GM11168 (cell line): ENCODE results near the gene SETD2.

Source experiments
- in situ Hi-C: fragments of 300-500 bp; cut with MboI; formaldehyde crosslinking; loops from one replicate; pipeline ENCODE4 v1.12.0; 2022; ENCODE audit warnings: low sequenced_read_pairs; ENCODE audit not compliant: unreplicated experiment

SETD2 gene

DNA sequence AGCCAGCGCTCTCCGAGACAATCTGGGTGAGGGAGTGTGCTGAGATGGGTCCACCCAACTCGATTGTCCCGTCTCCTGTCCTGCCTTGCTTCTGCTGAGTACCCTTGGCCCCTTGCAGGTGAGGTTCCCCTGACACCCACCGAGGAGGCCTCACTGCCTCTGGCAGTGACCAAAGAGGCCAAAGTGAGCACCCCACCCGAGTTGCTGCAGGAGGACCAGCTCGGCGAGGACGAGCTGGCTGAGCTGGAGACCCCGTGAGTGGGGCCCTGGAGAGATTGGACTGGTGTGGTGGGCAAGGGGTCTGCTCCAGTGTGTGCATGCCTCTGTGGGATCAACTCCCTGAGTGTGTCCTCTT lies 160.9 kb downstream of the SETD2 start:
- in situ Hi-C loops, result loop anchor here (25.0 kb wide), 1 partner anchor 291 kb away; the partner anchor contains the start of genes PRSS50 and TMIE

DNA sequence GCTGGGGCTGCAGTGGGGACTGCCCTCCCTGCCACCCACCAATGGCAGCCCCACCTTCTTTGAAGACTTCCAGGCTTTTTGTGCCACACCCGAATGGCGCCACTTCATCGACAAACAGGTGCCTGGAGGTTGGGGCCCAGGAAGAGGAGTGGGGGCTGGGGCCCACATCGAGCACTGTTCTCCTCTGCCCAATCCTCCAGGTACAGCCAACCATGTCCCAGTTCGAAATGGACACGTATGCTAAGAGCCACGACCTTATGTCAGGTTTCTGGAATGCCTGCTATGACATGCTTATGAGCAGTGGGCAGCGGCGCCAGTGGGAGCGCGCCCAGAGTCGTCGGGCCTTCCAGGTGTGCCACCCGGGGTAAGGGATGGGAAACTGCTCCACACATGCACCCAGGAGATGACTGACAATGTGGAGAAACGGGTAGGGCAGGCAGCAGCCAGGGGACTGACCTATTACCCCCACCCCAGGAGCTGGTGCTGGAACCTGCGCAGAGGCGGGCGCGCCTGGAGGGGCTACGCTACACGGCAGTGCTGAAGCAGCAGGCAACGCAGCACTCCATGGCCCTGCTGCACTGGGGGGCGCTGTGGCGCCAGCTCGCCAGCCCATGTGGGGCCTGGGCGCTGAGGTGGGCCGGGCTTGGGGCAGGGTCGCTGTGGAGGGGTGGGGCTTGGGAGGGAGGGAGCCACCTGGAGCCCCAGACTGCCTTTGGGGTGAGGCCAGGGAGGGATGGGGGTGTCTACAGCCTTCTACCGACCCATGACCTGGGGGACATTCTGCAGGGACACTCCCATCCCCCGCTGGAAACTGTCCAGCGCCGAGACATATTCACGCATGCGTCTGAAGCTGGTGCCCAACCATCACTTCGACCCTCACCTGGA lies 161.5 kb downstream of the SETD2 start:
- in situ Hi-C loops, result loop anchor here (25.0 kb wide), 1 partner anchor 290 kb away; the partner anchor contains the start of genes PRSS50 and TMIE

DNA sequence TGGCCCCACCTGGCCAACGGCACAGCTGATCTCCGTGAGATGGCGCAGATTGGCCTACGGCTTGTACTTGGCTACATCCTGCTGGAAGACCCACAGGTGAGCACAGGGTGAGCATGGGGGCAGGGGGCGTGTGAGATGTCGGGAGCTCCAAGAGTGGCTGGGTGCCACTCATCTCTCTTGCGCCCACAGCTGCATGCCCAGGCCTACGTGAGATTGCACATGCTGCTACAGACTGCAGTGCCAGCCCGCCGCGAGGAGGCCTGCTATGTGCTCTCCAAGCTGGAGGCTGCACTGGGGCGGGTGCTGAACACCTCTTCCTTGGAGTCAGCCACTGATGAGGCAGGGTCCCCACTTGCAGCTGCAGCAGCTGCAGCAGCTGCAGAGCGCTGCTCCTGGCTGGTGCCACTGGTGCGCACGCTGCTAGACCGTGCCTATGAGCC lies 162.2 kb downstream of the SETD2 start:
- in situ Hi-C loops, result loop anchor here (25.0 kb wide), 1 partner anchor 289 kb away; the partner anchor contains the start of genes PRSS50 and TMIE

DNA sequence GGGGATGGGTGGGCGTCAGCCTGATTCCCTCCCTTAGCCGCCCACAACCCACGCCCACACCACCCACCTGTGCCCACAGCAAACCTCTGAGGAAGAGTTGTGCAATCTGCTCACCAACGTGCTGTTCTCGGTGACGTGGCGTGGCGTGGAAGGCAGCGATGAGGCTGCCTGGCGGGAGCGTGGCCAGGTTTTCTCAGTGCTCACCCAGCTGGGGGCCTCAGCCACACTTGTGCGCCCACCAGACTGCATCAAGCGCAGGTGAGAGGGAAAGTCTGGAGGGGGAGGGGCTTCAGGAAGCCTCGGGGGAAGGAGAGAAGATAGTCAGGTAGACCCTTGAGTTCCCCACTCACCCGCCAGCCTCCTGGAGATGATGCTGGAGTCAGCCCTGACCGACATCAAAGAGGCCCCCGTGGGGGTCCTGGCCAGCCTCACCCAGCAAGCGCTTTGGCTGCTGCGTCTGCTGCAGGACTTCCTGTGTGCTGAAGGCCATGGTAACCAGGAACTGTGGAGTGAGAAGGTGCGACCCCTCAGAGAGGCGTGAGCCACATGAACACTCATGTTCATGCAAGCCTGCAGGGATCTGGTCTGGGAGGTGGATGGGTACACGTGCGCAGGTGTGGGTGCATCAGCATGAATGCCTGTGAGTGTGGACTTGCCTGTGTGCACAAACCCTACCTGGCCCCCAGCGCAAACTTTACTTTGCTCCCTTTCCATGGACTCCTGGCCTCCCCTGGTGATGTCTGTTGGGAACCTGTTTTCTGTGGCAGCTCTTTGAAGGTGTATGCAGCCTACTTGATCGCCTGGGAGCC lies 162.8 kb downstream of the SETD2 start:
- in situ Hi-C loops, result loop anchor here (25.0 kb wide), 1 partner anchor 289 kb away; the partner anchor contains the start of genes PRSS50 and TMIE

DNA sequence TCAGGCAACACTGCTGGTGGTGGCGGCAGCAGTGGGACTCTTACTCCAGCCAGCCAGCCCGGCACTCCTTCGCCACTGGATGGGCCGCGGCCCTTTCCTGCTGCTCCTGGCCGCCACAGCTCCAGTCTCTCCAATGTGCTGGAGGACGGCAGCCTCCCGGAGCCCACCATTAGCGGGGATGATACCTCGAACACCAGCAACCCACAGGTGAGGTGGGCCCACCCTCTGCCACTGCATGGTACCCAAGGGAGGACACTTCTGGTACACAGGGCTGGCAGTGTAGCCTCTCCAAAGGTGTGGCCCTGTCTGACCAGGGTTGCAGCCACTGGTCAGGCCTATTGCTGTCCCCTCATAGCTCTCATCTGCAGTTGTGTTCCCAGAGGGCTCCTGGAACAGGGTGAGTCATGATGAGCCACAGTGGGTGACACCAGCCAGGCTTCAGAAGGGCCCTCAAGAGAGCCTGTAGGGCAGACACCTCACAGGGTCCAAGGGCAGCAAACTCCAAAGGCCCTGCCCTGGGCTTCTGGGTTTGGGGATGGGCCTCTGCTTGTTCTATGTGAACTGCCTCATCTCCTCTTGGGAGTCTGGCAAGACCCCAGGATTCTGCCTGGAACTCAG lies 163.6 kb downstream of the SETD2 start:
- in situ Hi-C loops, result loop anchor here (25.0 kb wide), 1 partner anchor 288 kb away; the partner anchor contains the start of genes PRSS50 and TMIE

DNA sequence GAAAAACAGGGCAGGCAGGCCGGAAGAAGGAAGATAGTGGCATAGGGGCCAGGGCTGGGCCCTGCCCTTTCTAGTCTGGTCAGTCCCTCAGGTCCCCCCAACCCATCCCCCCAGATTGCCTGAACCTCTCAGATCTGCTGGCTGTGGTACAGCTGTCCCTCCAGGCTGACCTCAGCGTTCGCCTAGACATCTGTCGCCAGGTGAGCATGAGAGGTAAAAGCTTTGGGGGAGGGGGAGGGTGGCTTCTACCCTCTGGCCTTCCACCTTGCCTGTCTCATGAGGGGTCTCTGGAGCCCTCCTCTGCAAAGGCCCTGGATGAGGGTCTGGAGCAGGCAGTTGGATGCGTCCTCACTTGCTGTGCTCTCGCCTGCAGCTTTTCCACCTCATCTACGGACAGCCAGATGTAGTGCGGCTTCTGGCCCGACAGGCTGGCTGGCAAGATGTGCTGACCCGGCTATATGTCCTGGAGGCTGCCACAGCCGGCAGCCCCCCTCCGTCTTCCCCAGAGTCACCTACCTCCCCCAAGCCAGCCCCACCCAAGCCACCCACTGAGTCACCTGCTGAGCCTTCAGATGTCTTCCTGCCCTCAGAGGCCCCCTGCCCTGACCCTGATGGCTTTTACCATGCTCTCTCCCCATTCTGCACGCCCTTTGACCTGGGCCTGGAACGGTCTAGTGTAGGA lies 164.3 kb downstream of the SETD2 start:
- in situ Hi-C loops, result loop anchor here (25.0 kb wide), 1 partner anchor 287 kb away; the partner anchor contains the start of genes PRSS50 and TMIE

DNA sequence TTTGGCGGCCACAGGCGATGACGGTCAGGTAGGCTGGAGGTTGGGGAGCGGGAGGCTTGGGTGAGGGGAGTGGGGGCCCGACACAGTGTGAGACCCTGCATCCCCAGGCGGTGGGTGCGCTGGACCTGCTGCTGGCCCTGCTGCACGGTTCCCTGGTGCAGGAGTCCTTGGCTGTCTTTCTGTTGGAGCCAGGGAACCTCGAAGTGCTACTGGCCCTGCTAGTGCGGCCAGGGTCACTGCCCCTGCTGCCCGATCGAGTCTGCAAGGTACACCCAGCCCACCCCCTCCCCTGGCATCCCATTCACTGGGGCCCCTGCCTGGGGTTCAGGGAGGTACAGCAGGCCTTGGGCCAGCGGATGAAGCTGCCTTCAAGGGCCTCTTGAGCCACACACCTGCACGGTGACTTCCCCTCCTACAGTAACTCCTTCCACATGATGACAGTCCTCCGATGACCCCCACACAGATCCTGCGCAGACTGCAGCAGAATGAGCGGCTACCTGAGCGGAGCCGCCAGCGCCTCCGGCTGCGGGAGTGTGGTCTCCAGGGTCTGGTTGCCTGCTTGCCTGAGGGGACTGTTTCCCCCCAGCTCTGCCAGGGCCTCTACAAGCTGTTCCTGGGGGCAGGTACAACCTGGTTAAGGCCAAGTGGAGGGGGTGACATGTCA lies 164.9 kb downstream of the SETD2 start:
- in situ Hi-C loops, result no loop called here

DNA sequence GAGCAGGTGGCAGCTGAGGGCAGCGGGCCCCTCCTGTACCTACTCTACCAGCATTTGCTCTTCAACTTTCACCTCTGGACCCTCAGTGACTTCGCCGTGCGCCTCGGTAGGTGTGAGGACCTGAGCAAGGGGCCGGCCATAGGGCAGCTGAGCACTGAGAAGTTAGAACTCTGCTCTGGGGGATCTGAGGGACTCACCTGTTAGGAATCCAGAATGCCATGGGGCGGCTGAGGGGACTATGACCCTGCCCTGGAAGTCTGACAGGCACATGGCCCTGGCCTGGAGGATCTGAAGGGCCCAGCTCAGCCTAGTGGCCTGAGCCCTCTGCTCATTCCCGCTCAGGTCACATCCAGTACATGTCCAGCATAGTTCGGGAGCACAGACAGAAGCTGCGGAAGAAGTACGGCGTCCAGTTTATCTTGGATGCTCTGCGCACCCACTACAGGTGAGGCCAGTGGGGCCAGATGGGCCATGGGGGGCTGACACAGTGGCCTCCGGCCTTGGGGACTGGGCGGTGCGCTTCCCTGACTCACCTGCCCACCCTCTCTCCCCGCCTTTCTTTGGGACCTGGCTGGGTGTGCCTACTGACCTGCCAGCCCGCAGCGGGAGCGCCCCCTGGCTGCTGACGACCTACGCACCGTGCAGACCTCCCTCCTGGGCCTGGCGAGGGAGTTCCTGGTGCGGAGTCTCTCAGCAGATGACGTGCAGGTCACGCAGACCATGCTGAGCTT lies 165.6 kb downstream of the SETD2 start:
- in situ Hi-C loops, result no loop called here

DNA sequence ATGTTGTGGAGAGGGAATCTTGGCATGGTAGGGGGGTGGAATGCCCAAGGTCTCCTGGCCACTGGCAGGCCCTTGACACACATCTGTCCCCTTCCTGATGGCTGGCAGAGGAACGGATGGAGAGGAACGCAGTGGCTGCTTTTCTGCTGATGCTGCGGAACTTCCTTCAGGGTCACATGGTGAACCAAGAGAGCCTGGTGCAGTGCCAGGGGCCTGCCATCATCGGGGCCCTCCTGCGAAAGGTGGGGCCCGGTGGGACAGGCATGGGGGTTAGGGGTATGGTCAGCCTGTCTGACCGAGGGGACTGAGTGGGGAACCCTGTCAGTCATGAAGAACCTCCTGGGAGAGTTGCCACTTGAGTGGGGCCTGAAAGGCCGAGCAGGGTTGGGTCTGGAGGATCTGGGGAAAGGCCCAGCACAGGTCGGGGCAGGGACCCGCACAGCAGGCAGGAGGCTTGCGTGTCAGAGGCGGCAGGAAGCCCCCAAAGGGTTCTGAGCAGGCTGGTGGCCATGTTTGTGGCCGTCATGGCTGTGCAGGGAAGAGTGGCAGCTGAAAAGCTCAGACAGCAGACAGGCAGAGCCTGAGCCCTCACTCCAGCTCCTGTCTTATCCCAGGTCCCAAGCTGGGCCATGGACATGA lies 166.3 kb downstream of the SETD2 start:
- in situ Hi-C loops, result no loop called here

DNA sequence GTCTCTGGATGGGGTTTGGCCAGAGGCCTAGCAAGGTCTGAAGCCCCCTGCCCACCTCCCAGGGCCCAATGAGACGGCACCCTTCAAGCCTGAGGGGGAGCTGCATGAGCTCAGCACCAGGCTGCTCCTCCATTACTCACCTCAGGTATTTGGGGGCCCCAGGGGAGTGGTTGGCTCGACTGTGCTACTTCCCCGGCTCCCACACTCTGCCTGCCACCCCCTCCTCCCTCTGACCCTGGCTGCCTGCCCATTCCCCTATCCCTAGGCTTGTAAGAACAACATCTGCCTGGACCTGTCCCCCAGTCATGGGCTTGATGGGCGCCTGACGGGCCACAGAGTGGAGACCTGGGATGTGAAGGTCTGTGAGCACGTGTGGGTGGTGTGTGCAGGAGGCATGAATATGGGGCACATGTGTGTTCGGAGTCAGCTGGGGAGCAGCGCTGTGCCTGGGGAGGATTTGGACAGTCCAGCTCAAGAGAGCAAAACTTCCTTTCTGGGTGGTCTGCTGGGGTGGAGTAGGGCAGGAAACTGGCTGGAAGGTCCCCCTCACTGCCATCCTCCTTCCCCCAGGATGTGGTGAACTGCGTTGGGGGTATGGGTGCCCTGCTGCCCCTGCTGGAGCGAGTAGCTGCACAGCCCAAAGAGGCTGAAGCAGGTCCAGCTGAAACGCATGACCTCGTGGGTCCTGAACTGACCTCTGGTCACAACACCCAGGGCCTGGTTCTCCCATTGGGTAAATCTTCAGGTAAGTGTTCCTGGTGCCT lies 167.0 kb downstream of the SETD2 start:
- in situ Hi-C loops, result no loop called here

DNA sequence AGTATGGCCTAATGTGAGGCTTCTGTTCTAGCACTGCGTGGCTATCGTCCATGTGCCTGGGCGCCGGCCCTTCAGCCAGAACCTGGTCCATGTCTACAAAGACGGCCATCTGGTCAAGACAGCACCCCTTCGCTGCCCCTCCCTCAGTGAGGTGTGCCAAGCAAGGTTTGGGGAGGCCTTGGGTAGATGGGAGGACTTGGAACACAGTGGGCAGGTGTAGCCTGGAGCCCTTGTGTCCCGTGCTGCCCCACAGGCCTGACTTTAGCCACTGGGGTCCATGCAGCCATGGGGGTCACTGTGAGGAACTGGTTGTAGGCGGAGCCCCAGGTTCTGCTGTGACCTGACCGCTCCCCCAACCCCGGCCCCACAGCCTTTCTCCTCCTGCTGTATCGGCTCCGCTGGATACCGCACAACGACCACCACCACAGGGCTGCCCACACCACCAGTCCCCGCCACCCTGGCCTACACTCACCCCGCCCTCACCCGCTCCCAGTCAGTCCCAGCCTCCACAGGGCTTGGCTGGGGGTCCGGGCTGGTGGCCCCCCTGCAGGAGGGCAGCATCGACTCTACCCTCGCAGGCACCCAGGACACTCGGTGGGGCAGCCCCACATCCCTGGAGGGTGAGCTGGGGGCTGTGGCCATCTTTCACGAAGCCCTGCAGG lies 167.9 kb downstream of the SETD2 start:
- in situ Hi-C loops, result no loop called here

DNA sequence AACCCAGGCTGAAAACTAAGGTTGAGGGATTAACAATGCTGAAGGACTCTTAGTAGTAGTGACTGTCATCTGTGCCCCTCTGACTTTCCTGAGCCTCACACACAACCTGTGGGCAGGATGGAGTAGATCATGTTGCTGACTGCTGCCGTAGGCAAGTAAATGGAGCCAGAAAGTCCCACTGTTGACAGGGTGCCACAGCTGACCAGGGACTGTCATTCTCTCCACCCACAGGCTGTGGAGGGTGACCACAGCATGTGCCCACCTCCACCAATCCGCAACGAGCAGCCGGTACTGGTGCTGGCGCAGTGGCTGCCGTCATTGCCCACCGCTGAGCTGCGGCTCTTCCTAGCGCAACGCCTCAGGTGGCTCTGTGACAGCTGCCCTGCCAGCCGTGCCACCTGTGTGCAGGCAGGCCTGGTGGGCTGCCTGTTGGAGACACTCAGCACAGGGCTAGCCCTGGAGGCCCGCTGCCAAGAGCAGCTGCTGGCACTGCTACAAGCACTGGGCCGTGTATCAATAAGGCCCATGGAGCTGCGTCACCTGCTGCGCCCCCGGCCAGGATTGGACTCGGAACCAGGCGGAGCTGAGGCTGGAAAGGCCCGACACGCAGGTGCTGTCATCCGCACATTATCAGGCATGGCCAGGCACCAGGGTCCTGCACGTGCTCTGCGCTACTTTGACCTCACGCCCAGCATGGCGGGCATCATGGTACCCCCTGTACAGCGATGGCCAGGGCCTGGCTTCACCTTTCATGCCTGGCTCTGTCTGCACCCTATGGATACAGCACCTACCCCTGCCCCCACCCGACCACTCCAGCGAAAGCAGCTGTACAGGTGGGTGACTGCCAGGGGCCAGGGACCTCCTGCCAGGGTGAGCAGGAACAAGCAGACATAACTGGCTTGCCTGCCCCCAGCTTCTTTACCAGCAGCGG lies 168.8 kb downstream of the SETD2 start:
- in situ Hi-C loops, result no loop called here

DNA sequence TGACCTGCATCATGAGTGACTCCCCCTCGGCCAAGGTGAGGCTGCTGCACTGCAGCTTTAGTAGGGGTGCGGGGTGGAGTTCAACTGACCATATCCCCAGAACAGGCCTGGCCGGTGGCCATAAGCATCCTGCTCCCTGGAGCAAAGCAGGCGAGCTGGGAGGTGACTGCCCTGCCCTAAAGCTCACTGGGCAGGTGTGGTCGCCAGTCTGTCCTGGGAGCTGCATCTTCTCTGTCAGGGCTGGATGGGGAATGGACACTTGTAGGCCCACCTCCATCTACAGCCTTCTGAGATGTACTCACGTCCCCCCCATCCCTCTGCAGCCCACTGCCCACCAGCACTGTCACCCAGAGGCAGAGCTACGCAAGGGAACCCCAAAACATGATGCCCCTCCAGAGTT lies 169.9 kb downstream of the SETD2 start:
- in situ Hi-C loops, result no loop called here

DNA sequence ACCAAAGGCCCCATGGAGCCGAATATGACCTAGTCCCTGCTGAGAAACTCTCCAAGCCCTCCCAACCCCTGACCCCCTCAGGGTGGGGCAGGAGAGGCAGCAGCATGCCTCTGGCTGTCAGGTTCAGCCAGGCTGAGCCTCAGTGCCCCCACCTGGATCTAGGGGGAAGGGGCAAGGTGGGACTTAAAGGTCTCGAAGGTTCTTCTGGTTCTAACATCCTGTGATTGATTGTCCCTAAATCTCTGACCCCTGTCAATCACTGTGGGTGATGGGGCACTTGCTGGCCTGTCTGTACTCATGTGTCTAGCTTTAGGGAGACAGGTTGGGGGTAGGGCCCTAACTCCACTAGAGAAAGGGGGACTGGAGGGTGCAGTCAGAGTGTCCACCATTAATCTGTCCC lies 170.6 kb downstream of the SETD2 start:
- in situ Hi-C loops, result no loop called here

DNA sequence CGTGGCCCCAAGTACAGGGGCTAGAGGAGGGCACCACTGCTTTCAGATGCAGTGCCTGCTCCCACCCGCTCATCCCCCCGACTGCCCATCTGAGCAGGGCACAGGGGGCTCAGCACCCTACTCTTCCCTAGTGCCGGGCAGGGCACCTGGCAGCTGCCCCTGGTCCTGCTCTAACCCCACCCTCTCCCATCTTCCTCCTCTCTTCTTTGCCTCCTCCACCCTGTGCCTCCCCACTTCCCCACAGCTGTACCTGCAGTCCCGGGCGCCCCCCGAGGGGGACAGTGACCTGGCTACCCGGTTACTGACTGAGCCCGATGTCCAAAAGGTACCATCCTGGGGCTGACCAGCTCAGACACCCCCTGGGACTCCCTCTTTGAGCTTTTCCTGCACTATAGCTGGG lies 171.7 kb downstream of the SETD2 start:
- in situ Hi-C loops, result no loop called here
